ENCODE results near the gene GRHL1. TPM values are rescaled to one million over a fixed set of nuclear protein-coding genes. Genes with fewer than 3 reads are reported as not detected.

GRHL1 gene
- total and polyA plus RNA-seq, 9 of the 15 experiments (the other 6 are each of a cell fraction or from before 2014, with no cell fraction given) = 1.7 to 6.1 (median 4.7) TPM

DNA sequence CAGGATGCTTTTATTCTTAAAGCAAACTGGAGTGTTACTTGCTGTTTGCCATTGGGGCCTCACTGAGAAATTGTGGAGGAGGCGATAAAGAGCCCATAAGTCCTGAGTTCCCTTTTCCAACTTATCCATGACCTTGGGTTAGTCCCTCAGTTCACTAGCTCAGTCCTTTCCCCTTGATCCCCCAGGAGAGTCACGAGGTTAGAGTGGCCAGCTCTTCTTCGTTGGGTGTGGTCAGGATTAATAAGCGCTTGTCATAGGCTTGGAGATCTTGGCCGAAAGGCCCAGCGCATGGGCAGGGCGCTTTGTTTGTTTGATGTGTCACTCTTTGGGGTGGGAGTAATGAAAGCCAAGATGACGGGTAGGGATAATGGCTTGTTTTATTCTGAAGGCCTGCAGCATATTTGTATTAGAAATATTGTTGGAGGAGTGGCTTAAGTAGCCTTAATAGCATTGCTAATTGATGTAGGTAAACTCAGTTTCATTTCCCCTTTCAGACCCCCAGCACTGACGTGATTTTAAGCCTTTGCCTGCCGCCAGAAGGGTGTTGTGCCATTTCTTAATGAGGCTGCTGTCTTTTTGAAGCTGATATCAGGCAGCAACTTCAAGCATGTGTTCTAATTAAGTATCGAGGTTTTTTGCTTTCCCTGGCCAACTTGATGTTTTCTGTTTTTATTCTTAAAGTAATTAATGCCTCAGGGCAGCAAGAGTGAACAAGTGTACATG lies 15.7 kb downstream of the GRHL1 start (continued):
- TF ChIP-seq TEAD4 (IDR thresholded peaks at IDR 0.05; ENCODE audit: low read length) (0 out of 2 replicates have a peak, but pooled peaks have one; percentile 11), TEAD4 (CRISPR knock-in tag; IDR thresholded peaks at IDR 0.05; ENCODE audit: borderline replicate concordance) (no peak), ZNF239 (CRISPR knock-in tag; IDR thresholded peaks at IDR 0.05) (no peak), NR2C1 (IDR thresholded peaks at IDR 0.05) (0 out of 2 replicates have a peak, but pooled peaks have one; percentile 34), NR2C1 (tag; IDR thresholded peaks at IDR 0.05) (no peak), LARP7 (IDR thresholded peaks at IDR 0.05) (no peak), TBL1XR1 (IDR thresholded peaks at IDR 0.05; ENCODE audit: low read length in 2 of 2) (peak in 1 of 2 experiments; percentile 38; a peak in 1 of 4 replicates), HNRNPK (IDR thresholded peaks at IDR 0.05; ENCODE audit: low read depth, low read length, poor library complexity, severe bottlenecking) (no peak), ZNF655 (CRISPR knock-in tag; IDR thresholded peaks at IDR 0.05) (no peak), NFE2L1 (tag; IDR thresholded peaks at IDR 0.05; ENCODE audit: borderline replicate concordance, low read depth) (no peak), RCOR1 (IDR thresholded peaks at IDR 0.05; ENCODE audit: borderline replicate concordance in 1 of 2, low read depth in 2 of 2, low read length in 2 of 2) (peak in 1 of 2 experiments; percentile 52; a peak in 1 of 4 replicates), POLR2G (IDR thresholded peaks at IDR 0.05; ENCODE audit: low read depth, low read length) (no peak), CBX2 (IDR thresholded peaks at IDR 0.05; ENCODE audit: insufficient read depth, low read length, poor library complexity, severe bottlenecking) (no peak), TCF3 (CRISPR knock-in tag; IDR thresholded peaks at IDR 0.05) (peak; percentile 28; the same call in 1 of the 2 replicates), ZNF121 (CRISPR knock-in tag; conservative IDR thresholded peaks at IDR 0.05) (no peak), FOXA1 (IDR thresholded peaks at IDR 0.05; ENCODE audit: borderline replicate concordance) (no peak), ELF2 (CRISPR knock-in tag; IDR thresholded peaks at IDR 0.05) (no peak)
- TF ChIP-seq, protein P1, sequence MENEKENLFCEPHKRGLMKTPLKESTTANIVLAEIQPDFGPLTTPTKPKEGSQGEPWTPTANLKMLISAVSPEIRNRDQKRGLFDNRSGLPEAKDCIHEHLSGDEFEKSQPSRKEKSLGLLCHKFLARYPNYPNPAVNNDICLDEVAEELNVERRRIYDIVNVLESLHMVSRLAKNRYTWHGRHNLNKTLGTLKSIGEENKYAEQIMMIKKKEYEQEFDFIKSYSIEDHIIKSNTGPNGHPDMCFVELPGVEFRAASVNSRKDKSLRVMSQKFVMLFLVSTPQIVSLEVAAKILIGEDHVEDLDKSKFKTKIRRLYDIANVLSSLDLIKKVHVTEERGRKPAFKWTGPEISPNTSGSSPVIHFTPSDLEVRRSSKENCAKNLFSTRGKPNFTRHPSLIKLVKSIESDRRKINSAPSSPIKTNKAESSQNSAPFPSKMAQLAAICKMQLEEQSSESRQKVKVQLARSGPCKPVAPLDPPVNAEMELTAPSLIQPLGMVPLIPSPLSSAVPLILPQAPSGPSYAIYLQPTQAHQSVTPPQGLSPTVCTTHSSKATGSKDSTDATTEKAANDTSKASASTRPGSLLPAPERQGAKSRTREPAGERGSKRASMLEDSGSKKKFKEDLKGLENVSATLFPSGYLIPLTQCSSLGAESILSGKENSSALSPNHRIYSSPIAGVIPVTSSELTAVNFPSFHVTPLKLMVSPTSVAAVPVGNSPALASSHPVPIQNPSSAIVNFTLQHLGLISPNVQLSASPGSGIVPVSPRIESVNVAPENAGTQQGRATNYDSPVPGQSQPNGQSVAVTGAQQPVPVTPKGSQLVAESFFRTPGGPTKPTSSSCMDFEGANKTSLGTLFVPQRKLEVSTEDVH (IDR thresholded peaks at IDR 0.05; ENCODE audit: low read depth, partially characterized antibody) = no peak

All from K562 (cell line).